Type B pancreatic cell (in vitro differentiated cells): ENCODE data around the gene AIG1. TPM values are rescaled to one million over a fixed set of nuclear protein-coding genes. Genes with fewer than 3 reads are reported as not detected.

Experiments used
- DNase-seq: peaks from one replicate; pipeline ENCODE4 v3.0.0; 2021; ENCODE audit warnings: mixed read lengths; ENCODE audit not compliant: unreplicated experiment; ENCODE audit errors: extremely low spot score
- H3K27ac Mint-ChIP-seq: 2 replicates; pipeline ENCODE4 v1.8.0; 2021; ENCODE audit warnings: mild to moderate bottlenecking, mixed read lengths
- H3K27me3 Mint-ChIP-seq: 2 replicates; pipeline ENCODE4 v1.8.0; 2021; ENCODE audit warnings: mixed read lengths
- H3K36me3 Mint-ChIP-seq: 2 replicates; pipeline ENCODE4 v1.8.0; 2021; ENCODE audit warnings: mixed read lengths
- H3K4me1 Mint-ChIP-seq: one replicate; pipeline ENCODE4 v1.8.0; 2021; ENCODE audit warnings: mixed read lengths; ENCODE audit not compliant: unreplicated experiment
- H3K4me3 Mint-ChIP-seq: 2 replicates; pipeline ENCODE4 v1.8.0; 2021; ENCODE audit warnings: mild to moderate bottlenecking, mixed read lengths
- H3K9me3 Mint-ChIP-seq: 2 replicates; pipeline ENCODE4 v1.8.0; 2021; ENCODE audit warnings: mixed read lengths
- CTCF ChIP-seq: fragments of 200-600 bp; sonication (generic); conservative IDR thresholded peaks from 2 replicates; pipeline ENCODE4 v1.5.0; 2021; ENCODE audit warnings: antibody characterized with exemption, mild to moderate bottlenecking
- total RNA-seq: library from RNA; stranded (reverse); gene quantifications from 2 replicates; pipeline ENCODE4 v1.2.1, GENCODE V29; 2021; ENCODE audit warnings: low replicate concordance

Gene AIG1
- total RNA-seq, 1 donor from 2014 or later = 34.3 TPM

- TF ChIP-seq CTCF = no peak
- Mint-ChIP-seq H3K9me3 (no peaks in the 10 kb centered on the region), H3K4me3 (no peak overlapping the region), H3K27me3 (no peaks in the 10 kb centered on the region), H3K36me3 (peaks cover 3% of the 10 kb centered on the region), H3K4me1 (no peaks in the 10 kb centered on the region), H3K27ac (no peak overlapping the region)
- no peak for DNase-seq
These were observed 63.3 kb downstream of the AIG1 start for GRCh38 chr6:143123941-143124340.

- H3K4me3 Mint-ChIP-seq = no peak overlapping the region
- no peak for DNase-seq
- no peaks in the 10 kb centered on the region for H3K27me3 Mint-ChIP-seq
- no peaks in the 10 kb centered on the region for H3K9me3 Mint-ChIP-seq
- H3K4me1 Mint-ChIP-seq = no peaks in the 10 kb centered on the region
- no peak for TF ChIP-seq CTCF
- no peak overlapping the region for H3K27ac Mint-ChIP-seq
- H3K36me3 Mint-ChIP-seq = peaks cover 3% of the 10 kb centered on the region
These were observed 64.8 kb downstream of the AIG1 start for GRCh38 chr6:143125455-143125854.

DNA sequence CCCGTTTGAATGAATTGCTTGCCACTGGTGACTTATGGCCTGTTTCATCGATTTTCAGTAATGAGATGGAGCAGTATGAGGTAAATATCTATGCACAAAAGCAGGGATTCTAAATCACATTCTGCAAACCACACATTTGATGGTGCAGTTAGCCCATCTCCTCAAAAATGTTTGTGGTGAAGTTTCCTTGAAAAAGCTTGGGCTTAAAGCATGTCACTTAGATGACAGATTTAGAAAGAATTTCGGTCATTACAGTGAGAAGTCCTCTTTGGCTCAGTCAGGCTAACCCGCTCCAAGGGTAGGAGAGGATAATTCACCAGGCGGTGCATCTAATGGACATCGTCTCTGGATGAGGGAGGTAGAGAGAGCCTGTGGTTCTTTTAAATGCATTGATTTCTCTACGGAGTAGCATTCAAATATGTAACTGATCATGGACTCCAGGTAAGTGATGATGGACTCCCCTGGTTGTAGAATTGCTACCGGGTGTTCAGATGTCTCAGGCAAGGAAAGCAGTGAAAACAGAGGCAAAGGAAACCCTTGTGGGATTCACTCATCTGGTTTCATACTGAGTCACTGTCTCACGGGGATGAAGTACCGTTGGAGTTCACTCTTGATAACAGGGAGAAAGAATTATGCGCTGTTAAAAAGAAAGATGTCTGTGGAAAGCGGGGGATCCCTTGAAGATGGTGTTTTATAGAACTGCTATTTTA, 65.3 kb downstream of the AIG1 start:
- Mint-ChIP-seq H3K36me3 (peaks cover 7% of the 10 kb centered on the region), H3K4me1 (no peaks in the 10 kb centered on the region), H3K4me3 (no peak overlapping the region), H3K27ac (no peak overlapping the region), H3K9me3 (peaks cover 4% of the 10 kb centered on the region), H3K27me3 (no peaks in the 10 kb centered on the region)
- no peak for TF ChIP-seq CTCF
- no peak for DNase-seq

GRCh38 chr6:143126574-143126941, 65.9 kb downstream of the AIG1 start:
- Mint-ChIP-seq H3K4me3 (no peak overlapping the region), H3K27ac (no peak overlapping the region), H3K36me3 (peaks cover 8% of the 10 kb centered on the region), H3K9me3 (peaks cover 9% of the 10 kb centered on the region), H3K4me1 (no peaks in the 10 kb centered on the region), H3K27me3 (no peaks in the 10 kb centered on the region)
- TF ChIP-seq CTCF = no peak
- DNase-seq = no peak

DNA sequence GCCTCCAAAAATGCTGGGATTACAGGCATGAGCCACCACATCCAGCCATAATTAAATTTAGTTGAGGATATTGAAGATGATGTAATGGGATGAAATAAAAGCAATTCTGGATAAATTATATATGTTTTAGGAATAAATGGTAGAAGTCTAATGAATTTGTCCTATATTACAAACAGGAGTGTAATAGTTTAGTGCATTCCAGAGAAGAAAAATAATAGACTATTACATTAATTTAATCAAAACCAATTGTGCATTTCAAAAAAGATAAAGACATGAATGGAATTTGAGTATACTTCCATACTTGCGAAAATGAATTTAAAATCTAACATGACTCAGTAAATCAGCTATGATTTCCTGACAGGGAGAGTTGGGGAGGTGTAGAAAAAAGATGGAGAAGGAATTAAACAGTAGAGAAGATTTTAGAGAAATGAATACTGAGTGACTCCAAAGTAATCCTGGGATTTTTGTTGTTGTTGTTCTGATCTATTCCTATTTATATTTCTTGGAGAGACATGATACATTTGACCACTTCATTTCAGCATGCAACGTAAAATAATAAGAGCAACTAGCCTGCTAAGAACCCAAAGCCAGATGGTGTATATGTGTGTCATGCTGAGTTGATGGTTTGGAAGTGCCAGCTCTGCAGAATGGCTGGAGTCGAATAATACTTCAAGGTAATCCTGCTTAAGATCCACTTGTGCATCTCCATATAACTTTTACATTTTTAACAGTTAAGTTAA, 67.4 kb downstream of the AIG1 start:
- DNase-seq = no peak
- Mint-ChIP-seq H3K9me3 (peaks cover 9% of the 10 kb centered on the region), H3K36me3 (peaks cover 8% of the 10 kb centered on the region), H3K27me3 (no peaks in the 10 kb centered on the region), H3K4me1 (no peaks in the 10 kb centered on the region), H3K4me3 (no peak overlapping the region), H3K27ac (no peak overlapping the region)
- TF ChIP-seq CTCF = no peak
